T-cell (primary cell): ENCODE results near the gene NR5A2. TPM values are rescaled to one million over a fixed set of nuclear protein-coding genes. Genes with fewer than 3 reads are reported as not detected.

ENCODE experiments used
- ATAC-seq, 4 experiments: fragments of 200-7000 bp in 3 of 4; fragments of 150-1000 bp in 1 of 4; cut with Tn5 transposase; replicated peaks in 1 of 4; 1 replicate in 3 of 4; 2 replicates in 1 of 4; pipeline ENCODE4 v1.10.0; 2021; ENCODE audit warnings: moderate library complexity in 3 of 4, mild to moderate bottlenecking in 2 of 4, moderate number of reproducible peaks in 1 of 4
- CTCF ChIA-PET, 2 donors: fragments of 300-600 bp; sonication (Branson Sonifier 250); formaldehyde crosslinking; loops; one replicate each; lab custom pipeline; 2022; ENCODE audit warnings: antibody characterized with exemption in 2 of 2; lab: Charles Lee
- POLR2A ChIA-PET, 2 donors: fragments of 300-600 bp; sonication (Branson Sonifier 250); formaldehyde crosslinking; loops; one replicate each; lab custom pipeline; 2022; ENCODE audit warnings: antibody characterized with exemption in 2 of 2; lab: Charles Lee
- DNase-seq, 35 experiments: peaks; one replicate each; pipeline versions ENCODE4 v3.0.0 to v3.0.0-alpha.2; 2013 to 2023
- H3K27ac ChIP-seq: one replicate; pipeline ENCODE4 v1.5.1; 2013; ENCODE audit warnings: low read length
- H3K27me3 ChIP-seq, 2 experiments: replicated peaks in 1 of 2; 1 replicate in 1 of 2; 2 replicates in 1 of 2; pipeline versions ENCODE4 v1.6.1 to v1.7.0; 2013; ENCODE audit warnings: low read length in 1 of 2, mixed read lengths in 1 of 2; ENCODE audit not compliant: control insufficient read depth in 2 of 2, insufficient read depth in 2 of 2; ENCODE audit errors: extremely low read depth in 1 of 2
- H3K36me3 ChIP-seq, 2 donors: 1 replicate in 1 of 2; 2 replicates in 1 of 2; pipeline versions ENCODE4 v1.6.1 to v1.7.0; 2013; ENCODE audit warnings: low read length in 1 of 2; ENCODE audit not compliant: control insufficient read depth in 2 of 2, insufficient read depth in 1 of 2; ENCODE audit errors: extremely low read depth in 1 of 2
- H3K4me1 ChIP-seq, 2 experiments: 1 replicate in 1 of 2; 2 replicates in 1 of 2; pipeline versions ENCODE4 v1.6.1 to v1.7.0; 2013; ENCODE audit warnings: low read length in 2 of 2, mixed read lengths in 1 of 2; ENCODE audit not compliant: insufficient read depth in 2 of 2, control insufficient read depth in 1 of 2; ENCODE audit errors: extremely low read depth in 1 of 2
- H3K4me3 ChIP-seq, 2 donors: 1 replicate in 1 of 2; 2 replicates in 1 of 2; pipeline versions ENCODE4 v1.5.1 to v1.7.0; 2013; ENCODE audit warnings: mild to moderate bottlenecking in 2 of 2, low read length in 1 of 2, moderate library complexity in 1 of 2; ENCODE audit not compliant: control insufficient read depth in 1 of 2; ENCODE audit errors: extremely low read depth in 1 of 2
- H3K9me3 ChIP-seq: 2 replicates; pipeline ENCODE4 v1.7.0; 2013
- H3K27ac Mint-ChIP-seq, 2 donors: one replicate each; pipeline ENCODE4 v1.8.0; 2020 to 2021; ENCODE audit warnings: mild to moderate bottlenecking in 2 of 2, mixed read lengths in 2 of 2
- H3K27me3 Mint-ChIP-seq, 2 donors: one replicate each; pipeline ENCODE4 v1.8.0; 2021 to 2022; ENCODE audit warnings: mixed read lengths in 2 of 2
- H3K36me3 Mint-ChIP-seq: one replicate; pipeline ENCODE4 v1.8.0; 2021; ENCODE audit warnings: mixed read lengths
- H3K4me1 Mint-ChIP-seq, 3 donors: one replicate each; pipeline ENCODE4 v1.8.0; 2020 to 2022; ENCODE audit warnings: mixed read lengths in 3 of 3, mild to moderate bottlenecking in 1 of 3
- H3K4me3 Mint-ChIP-seq, 3 donors: one replicate each; pipeline ENCODE4 v1.8.0; 2020 to 2022; ENCODE audit warnings: mild to moderate bottlenecking in 3 of 3, mixed read lengths in 3 of 3, moderate library complexity in 3 of 3
- H3K9me3 Mint-ChIP-seq, 3 donors: one replicate each; pipeline ENCODE4 v1.8.0; 2020 to 2022; ENCODE audit warnings: mixed read lengths in 3 of 3
- WGBS: methylation state at CpG from one replicate; pipeline ENCODE4 v1.1.5; 2013; ENCODE audit warnings: missing lambda C conversion rate; ENCODE audit not compliant: insufficient coverage; 5-methylcytosine and 5-hydroxymethylcytosine counted together
- total RNA-seq, 35 experiments: library from RNA in 6 of 35; stranded (reverse) in 6 of 35; fragments of 120-200 nt in 1 of 35; gene quantifications; one replicate each; pipeline versions ENCODE4 v1.2.1 to v1.2.4 and lab custom pipeline; 2013 to 2026

The NR5A2 gene
- total RNA-seq, 5 donors from 2014 or later (not counting 1 experiment from before 2014, with no cell fraction given) = 0.15 to 0.19 TPM; not detected in 3

DNA sequence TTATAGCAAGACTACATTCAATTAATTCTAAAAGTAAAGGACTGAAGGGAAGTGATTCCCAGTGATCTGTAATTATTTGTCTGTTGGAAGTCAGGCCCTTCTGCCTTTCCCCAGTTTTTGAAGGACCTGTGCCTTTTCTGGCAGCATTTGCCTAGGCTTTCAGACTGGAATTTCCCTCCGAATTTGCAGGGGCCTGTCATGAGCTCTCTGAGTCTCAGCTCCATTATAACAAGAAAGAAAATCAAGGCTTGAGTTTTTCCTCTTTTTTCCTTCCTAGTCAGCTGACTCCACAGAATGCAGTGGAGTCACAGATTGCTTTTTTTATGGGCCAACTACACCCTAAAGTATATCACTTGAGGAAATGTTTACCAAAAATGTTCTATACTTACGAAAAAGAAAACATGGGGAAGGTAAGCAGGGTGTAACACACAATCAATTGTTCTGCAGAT is 1.1 kb downstream of the NR5A2 start:
- Mint-ChIP-seq H3K4me1 (peaks cover 8 to 16% (median 15%) of the 10 kb centered on the region in 3 donors), H3K36me3 (no peaks in the 10 kb centered on the region), H3K4me3 (peak overlapping the region; percentile 37 to 66 (median 65)), H3K27me3 (peaks cover 44 to 62% of the 10 kb centered on the region in 2 donors), H3K27ac (no peak overlapping the region), H3K9me3 (no peaks in the 10 kb centered on the region)
- ChIA-PET CTCF (interaction anchor here in 1 of 2 donors (0.6 kb wide), 1 partner anchor 369 kb away, joined by 4 read pairs; no protein-coding TSS in a partner anchor), POLR2A (interaction anchor here in 1 of 2 donors (0.7 kb wide), 1 partner anchor 25 kb away, joined by 9 read pairs; no protein-coding TSS in a partner anchor)
- Histone ChIP-seq H3K36me3 (no peaks in the 10 kb centered on the region), H3K4me3 (peak overlapping the region in 1 of 2 donors; percentile 38), H3K27me3 (peaks cover 16 to 34% of the 10 kb centered on the region in 2 experiments), H3K9me3 (no peaks in the 10 kb centered on the region), H3K27ac (no peak overlapping the region), H3K4me1 (peaks cover 0 to 8% of the 10 kb centered on the region in 2 experiments)
- 44% methylated on average over 1 of the region's 2 CpGs for WGBS
- DNase-seq = no peak
- ATAC-seq = no peak

- Mint-ChIP-seq H3K9me3 (no peaks in the 10 kb centered on the region), H3K4me3 (peak overlapping the region; percentile 37 to 66 (median 65)), H3K36me3 (no peaks in the 10 kb centered on the region), H3K27me3 (peaks cover 38 to 57% of the 10 kb centered on the region in 2 donors), H3K4me1 (peaks cover 8 to 16% (median 15%) of the 10 kb centered on the region in 3 donors), H3K27ac (no peak overlapping the region)
- Histone ChIP-seq H3K9me3 (no peaks in the 10 kb centered on the region), H3K27me3 (peaks cover 16 to 40% of the 10 kb centered on the region in 2 experiments), H3K4me3 (peak overlapping the region in 1 of 2 donors; percentile 38), H3K27ac (no peak overlapping the region), H3K36me3 (no peaks in the 10 kb centered on the region), H3K4me1 (peaks cover 0 to 8% of the 10 kb centered on the region in 2 experiments)
- ATAC-seq = peak in 2 of 4 experiments; percentile 35 to 51
- POLR2A ChIA-PET = interaction anchor here in 1 of 2 donors (0.6 kb wide), 1 partner anchor 272 kb away, joined by 3 read pairs; no protein-coding TSS in a partner anchor
- WGBS = 5% methylated on average over 55 of the region's 65 CpGs
- CTCF ChIA-PET = no interaction called here
- DNase-seq = no peak
These were observed 1.7 kb downstream of the NR5A2 start for GRCh38 chr1:200029035-200029821.

GRCh38 chr1:200029822-200030152 is 2.3 kb downstream of the NR5A2 start:
- CTCF ChIA-PET = no interaction called here
- no peaks in the 10 kb centered on the region for H3K36me3 Mint-ChIP-seq
- H3K9me3 Mint-ChIP-seq = no peaks in the 10 kb centered on the region
- H3K9me3 ChIP-seq = no peaks in the 10 kb centered on the region
- ATAC-seq (no peak), DNase-seq (no peak)
- peaks cover 1 to 10% of the 10 kb centered on the region in 2 experiments for H3K4me1 ChIP-seq
- WGBS = 30% methylated on average over 12 of the region's 13 CpGs
- no peak overlapping the region for H3K27ac Mint-ChIP-seq
- peak overlapping the region in 1 of 2 donors; percentile 38 for H3K4me3 ChIP-seq
- no peak overlapping the region for H3K27ac ChIP-seq
- peak overlapping the region in 1 of 3 donors; percentile 22 for H3K4me3 Mint-ChIP-seq
- peaks cover 16 to 44% of the 10 kb centered on the region in 2 experiments for H3K27me3 ChIP-seq
- H3K4me1 Mint-ChIP-seq = peaks cover 8 to 16% (median 15%) of the 10 kb centered on the region in 3 donors
- no peaks in the 10 kb centered on the region for H3K36me3 ChIP-seq
- POLR2A ChIA-PET = interaction anchor here in 1 of 2 donors (0.6 kb wide), 1 partner anchor 272 kb away, joined by 3 read pairs; no protein-coding TSS in a partner anchor
- peaks cover 34 to 54% of the 10 kb centered on the region in 2 donors for H3K27me3 Mint-ChIP-seq

- Mint-ChIP-seq H3K27me3 (peaks cover 29 to 48% of the 10 kb centered on the region in 2 donors), H3K4me3 (no peak overlapping the region), H3K36me3 (no peaks in the 10 kb centered on the region), H3K27ac (no peak overlapping the region), H3K4me1 (peaks cover 8 to 19% (median 16%) of the 10 kb centered on the region in 3 donors), H3K9me3 (no peaks in the 10 kb centered on the region)
- no peaks in the 10 kb centered on the region for H3K36me3 ChIP-seq
- H3K4me3 ChIP-seq = no peak overlapping the region
- H3K27me3 ChIP-seq = peaks cover 17 to 50% of the 10 kb centered on the region in 2 experiments
- ChIA-PET POLR2A (interaction anchor here in 1 of 2 donors (0.6 kb wide), 1 partner anchor 22 kb away, joined by 7 read pairs; no protein-coding TSS in a partner anchor), CTCF (interaction anchor here in 1 of 2 donors (0.8 kb wide), 1 partner anchor 227 kb away, joined by 3 read pairs; no protein-coding TSS in a partner anchor)
- no CpG with 5 or more reads among the region's 4 CpGs for WGBS
- peaks cover 4 to 20% of the 10 kb centered on the region in 2 experiments for H3K4me1 ChIP-seq
- no peaks in the 10 kb centered on the region for H3K9me3 ChIP-seq
- ATAC-seq (no peak), DNase-seq (no peak)
- no peak overlapping the region for H3K27ac ChIP-seq
These were observed 3.3 kb downstream of the NR5A2 start for GRCh38 chr1:200030791-200031190.

DNA sequence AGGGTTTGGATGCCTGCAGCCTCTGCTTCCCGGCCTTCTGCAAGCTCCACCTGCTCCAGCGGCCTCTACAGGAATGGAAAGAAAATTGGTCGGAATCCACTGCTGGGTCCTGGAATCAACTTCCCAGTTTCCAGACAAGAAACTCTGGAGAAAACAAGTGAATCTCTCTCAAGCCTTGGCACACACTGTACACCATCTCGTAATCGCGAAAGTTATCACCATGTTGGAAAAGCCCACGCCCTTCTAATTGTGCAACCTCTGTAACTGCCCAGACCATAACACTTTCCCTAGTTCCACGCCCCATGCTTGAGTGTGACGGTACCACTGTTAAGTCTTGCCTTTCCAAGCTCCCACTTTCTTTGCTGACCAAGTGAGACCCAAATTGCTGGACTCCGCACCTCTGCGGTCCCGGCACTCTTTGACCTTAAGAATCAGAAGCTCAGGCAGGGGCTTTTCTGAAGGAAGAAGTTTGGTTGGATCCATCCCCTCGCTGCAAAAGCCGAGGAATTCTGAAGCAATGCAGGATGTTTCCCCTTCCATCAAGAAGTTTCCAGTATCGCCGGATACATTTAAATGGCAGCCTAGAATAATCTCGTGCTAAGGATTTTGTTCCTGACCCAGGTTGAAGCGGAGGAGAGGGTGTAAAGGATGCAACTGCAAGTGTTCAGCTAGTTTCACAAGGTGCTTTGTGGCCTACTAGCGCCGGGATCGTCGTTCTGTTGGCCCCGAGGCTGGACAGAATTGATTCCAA is 6.2 kb downstream of the NR5A2 start:
- H3K27me3 ChIP-seq = peaks cover 30 to 68% of the 10 kb centered on the region in 2 experiments
- H3K36me3 Mint-ChIP-seq = no peaks in the 10 kb centered on the region
- no peaks in the 10 kb centered on the region for H3K9me3 ChIP-seq
- no peak for DNase-seq
- H3K27ac Mint-ChIP-seq = no peak overlapping the region
- no peak overlapping the region for H3K4me3 Mint-ChIP-seq
- WGBS = 55% methylated on average over 23 of the region's 23 CpGs
- no peak for ATAC-seq
- POLR2A ChIA-PET = no interaction called here
- peaks cover 13 to 36% (median 21%) of the 10 kb centered on the region in 3 donors for H3K4me1 Mint-ChIP-seq
- H3K4me3 ChIP-seq = no peak overlapping the region
- peaks cover 31 to 48% of the 10 kb centered on the region in 2 donors for H3K27me3 Mint-ChIP-seq
- no peak overlapping the region for H3K27ac ChIP-seq
- H3K4me1 ChIP-seq = peaks cover 4 to 24% of the 10 kb centered on the region in 2 experiments
- H3K36me3 ChIP-seq = no peaks in the 10 kb centered on the region
- no peaks in the 10 kb centered on the region for H3K9me3 Mint-ChIP-seq
- CTCF ChIA-PET = no interaction called here

DNA sequence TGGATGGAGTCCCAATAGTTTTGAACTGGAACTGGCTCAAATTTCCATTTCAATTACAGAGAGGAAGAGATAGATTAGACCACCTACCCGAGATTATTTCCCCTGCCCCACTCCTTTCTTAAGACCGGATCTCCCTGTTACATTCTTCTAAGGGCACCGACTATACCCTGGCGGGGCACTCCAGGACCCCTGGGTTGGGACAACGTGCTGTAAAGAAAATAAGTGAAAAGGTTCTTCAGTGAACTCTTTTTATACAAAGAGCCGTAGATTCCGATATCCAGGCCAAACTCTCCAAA is 6.7 kb downstream of the NR5A2 start:
- CTCF ChIA-PET = no interaction called here
- peaks cover 4 to 28% of the 10 kb centered on the region in 2 experiments for H3K4me1 ChIP-seq
- H3K36me3 Mint-ChIP-seq = no peaks in the 10 kb centered on the region
- H3K27me3 ChIP-seq = peaks cover 30 to 68% of the 10 kb centered on the region in 2 experiments
- ATAC-seq (no peak), DNase-seq (no peak)
- peaks cover 31 to 49% of the 10 kb centered on the region in 2 donors for H3K27me3 Mint-ChIP-seq
- H3K9me3 ChIP-seq = no peaks in the 10 kb centered on the region
- peaks cover 10 to 36% (median 21%) of the 10 kb centered on the region in 3 donors for H3K4me1 Mint-ChIP-seq
- H3K27ac Mint-ChIP-seq = no peak overlapping the region
- no peak overlapping the region for H3K4me3 Mint-ChIP-seq
- H3K36me3 ChIP-seq = no peaks in the 10 kb centered on the region
- POLR2A ChIA-PET = no interaction called here
- H3K27ac ChIP-seq = no peak overlapping the region
- H3K9me3 Mint-ChIP-seq = no peaks in the 10 kb centered on the region
- H3K4me3 ChIP-seq = no peak overlapping the region
- WGBS = 0% methylated on average over 1 of the region's 7 CpGs
